ENCODE measurements around the gene CA14.
"Not testable (repeated sequence)": the region's sequence is repeated elsewhere in the genome, so short reads cannot be mapped to it uniquely, and the experiment has no call there.

The CA14 gene

GRCh38 chr1:150281758-150282557 is 24.4 kb downstream of the CA14 start, which contains the start of gene CIART:
Gene CIART, plus strand, starts transcription at chr1:150282554. Its CDS starts 714 bp downstream, at chr1:150283268.
- peak; percentile 100 for DNase-seq (ENCODE audit: low read depth)

DNA sequence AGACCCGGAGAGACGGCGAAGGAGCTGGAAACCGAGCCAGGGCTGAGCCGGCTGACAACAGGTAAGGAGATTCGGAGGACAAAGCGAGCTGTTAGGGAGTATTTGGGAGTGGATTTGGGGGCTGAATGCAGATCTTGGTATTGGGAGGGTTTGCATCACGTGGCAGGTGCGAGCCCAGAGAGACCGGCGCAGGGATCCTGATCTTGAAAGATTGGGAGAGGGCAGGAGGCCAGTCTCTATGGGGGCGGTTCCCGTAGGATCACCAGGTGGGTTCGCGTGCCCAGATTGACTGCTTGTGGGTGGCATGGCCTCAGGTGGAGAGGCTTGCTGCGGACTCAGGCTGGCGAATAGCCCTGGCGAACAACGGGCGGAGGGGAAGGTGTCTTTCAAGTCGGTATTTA is 25.0 kb downstream of the CA14 start:
- no peak for DNase-seq (ENCODE audit: low read depth)

DNA sequence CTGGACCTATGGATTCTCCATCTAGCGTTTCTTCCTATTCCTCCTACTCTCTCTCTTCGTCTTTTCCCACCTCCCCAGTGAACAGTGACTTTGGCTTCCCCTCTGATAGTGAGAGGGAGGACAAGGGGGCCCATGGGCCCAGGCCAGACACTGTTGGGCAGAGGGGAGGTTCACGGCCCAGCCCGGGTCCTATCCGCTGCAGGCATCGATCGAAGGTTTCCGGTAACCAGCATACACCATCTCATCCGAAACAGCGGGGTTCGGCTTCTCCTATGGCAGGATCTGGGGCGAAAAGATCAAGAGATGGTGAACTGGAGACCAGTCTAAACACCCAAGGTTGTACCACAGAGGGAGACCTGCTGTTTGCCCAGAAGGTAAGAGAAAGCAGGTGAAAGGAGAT is 25.7 kb downstream of the CA14 start:
- DNase-seq (ENCODE audit: low read depth) = no peak

DNA sequence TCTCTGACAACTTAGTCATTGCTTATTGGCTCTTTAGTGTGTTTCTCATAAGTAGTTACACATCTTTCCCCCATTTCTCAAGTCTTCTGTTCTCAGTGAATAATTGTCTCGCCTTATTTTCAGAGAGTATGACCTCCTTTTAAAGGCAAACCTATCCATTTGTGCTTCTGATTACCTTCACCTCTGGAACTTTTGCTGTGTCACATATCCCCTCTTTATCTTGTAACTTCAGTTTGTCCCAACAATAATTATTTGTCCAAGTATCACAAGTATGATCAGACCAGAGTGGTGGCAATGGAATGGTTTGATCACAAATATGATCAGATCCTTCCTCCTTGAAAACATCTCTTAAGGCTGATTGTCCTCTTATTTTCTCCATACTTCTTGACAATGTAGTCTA is 30.8 kb downstream of the CA14 start:
- no peak for DNase-seq (ENCODE audit: low read depth)

- no peak for DNase-seq (ENCODE audit: low read depth)
Observed at GRCh38 chr1:150288822-150289221, 31.2 kb downstream of the CA14 start.

DNA sequence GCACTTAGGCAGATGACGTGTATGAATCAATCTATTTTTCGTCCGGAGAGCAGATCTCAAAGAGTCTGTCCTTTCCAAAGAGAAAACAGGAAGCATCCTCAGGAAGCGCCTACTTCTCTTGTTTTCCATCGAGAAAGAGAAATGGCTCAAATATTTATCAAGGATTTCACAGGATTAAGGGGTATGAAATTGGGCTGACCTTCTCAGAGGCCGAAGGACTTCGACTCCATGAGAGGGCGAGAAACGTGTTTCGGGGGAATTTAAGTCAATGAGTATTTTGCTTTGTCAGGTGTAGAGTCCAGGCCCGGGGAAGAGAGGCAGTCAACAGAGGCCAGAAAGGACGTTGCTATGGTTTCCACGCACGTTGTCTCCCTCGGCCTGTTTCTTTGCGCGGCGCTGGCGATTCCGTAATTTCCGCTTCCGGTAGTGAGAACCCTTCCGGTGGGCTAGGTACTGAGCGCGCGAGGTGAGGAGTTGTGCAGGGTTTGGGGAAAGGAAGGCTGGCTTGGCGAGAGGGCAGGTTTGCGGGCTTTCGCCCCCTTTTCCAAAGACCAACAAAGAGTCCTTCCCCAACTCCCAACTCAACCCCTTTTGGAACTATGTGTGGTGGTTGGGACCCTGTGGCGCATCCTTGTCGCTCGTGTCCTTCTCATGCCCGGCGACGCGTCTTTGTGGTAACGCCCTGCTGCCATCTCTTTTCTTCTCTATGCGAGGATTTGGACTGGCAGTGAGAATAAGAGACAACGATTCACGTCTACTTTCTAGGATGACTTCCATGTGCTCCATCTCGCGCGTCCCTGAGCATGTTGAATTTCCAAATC is 36.1 kb downstream of the CA14 start, which contains the start of gene MRPS21:
Gene MRPS21 (plus strand): TSS at position 429 of the 821 bp plus-strand sequence. CDS start 506 bp downstream, outside the sequence.
- DNase-seq (ENCODE audit: low read depth) = peak; percentile 90

DNA sequence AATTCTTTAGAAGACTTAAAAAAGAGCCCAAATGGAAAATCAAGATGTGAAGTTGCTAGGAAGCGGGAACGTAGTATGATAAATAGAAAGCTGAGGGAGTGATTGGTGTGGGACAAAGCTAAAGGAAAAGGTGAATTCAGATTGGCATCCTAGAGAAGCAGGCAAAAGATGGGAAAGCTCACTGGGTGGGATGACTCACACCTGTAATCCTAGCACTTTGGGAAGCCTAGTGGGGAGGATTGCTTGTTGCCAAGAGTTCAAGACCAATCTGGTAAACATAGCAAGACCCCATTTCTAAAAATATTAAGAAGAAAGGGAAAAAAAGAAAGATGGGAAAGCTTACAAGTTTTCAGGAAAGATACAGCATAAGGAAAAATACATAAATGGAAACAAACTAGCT is 37.9 kb downstream of the CA14 start:
- DNase-seq (ENCODE audit: low read depth) = no peak

DNA sequence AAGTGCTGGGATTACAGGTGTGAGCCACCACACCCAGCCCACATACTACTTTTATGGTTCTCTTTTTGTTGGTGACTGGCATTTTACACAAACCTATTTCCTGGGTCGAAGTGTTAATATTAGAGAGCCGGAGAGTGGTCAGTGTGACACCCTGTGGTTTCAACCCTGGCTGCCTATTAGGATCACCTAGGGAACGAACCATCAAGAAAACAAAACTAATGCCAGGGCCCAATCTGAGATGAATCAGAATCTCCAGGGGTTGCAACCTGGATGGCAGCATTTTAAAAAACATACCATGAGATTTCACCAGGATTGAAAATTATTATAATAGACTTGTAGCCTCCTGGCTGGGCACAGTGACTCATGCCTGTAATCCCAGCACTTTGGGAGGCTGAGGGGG is 42.1 kb downstream of the CA14 start:
- no peak for DNase-seq (ENCODE audit: low read depth)

GRCh38 chr1:150302338-150302737 is 44.8 kb downstream of the CA14 start:
- DNase-seq (ENCODE audit: low read depth) = no peak

DNA sequence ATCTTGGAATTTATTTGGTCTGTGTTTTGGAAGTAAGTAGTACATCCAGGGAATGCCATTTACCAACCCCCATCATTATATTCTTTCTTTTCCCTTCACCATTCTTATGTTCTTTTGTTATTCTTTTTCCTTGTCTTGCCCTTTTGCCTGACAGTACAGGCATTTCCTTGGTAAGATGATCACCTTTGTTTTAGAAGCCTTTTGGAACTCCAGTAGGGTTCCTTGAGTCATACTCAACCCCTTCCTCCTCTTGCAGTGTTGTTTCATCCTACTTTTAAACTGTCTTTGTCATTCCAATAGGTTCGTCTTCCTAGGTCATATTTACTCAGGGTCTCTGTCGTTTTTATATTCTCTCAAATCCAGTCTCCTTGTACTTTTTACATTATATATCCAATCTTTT is 45.3 kb downstream of the CA14 start:
- DNase-seq (ENCODE audit: low read depth) = no peak

- DNase-seq (ENCODE audit: low read depth) = not testable (repeated sequence)
Observed at GRCh38 chr1:150308585-150308984, 51.0 kb downstream of the CA14 start.

- no peak for DNase-seq (ENCODE audit: low read depth)
Observed at GRCh38 chr1:150309758-150310508, 52.4 kb downstream of the CA14 start.

- no peak for DNase-seq (ENCODE audit: low read depth)
Observed at GRCh38 chr1:150311762-150312161, 54.2 kb downstream of the CA14 start.

Data from EH (cell line).